Stimulated activated CD4-positive, alpha-beta T cell treated with anti-CD3 and anti-CD28 coated beads, Interleukin-12 subunit alpha, Interleukin-12 subunit beta, amount 100 ng/mL, for 24 hours (primary cell): ENCODE data around the gene RAB33A.
"Not testable (repeated sequence)": the region's sequence is repeated elsewhere in the genome, so short reads cannot be mapped to it uniquely, and the experiment has no call there.

ENCODE experiments used
- DNase-seq, 2 experiments: peaks; one replicate each; pipeline ENCODE4 v3.0.0-alpha.2; 2020; ENCODE audit warnings: low read depth in 2 of 2

The RAB33A gene

DNA sequence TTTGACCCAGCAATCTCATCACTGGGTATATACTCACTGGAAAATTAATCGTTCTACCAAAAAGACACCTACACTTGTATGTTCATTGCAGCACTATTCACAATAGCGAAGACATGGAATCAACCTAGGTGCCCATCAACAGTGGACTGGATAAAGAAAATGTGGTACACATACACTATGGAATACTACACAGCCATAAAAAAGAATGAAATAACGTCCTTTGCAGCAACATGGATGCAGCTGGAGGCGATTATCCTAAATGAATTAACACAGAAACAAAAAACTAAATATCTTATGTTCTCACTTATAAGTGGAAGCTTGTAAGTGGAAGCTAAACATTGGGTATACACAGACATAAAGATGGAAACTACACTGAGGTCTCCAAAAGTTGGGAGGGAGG, 59.4 kb downstream of the RAB33A start:
- DNase-seq = not testable (repeated sequence)
